ENCODE measurements around the gene EIF4E1B.

Gene EIF4E1B

DNA sequence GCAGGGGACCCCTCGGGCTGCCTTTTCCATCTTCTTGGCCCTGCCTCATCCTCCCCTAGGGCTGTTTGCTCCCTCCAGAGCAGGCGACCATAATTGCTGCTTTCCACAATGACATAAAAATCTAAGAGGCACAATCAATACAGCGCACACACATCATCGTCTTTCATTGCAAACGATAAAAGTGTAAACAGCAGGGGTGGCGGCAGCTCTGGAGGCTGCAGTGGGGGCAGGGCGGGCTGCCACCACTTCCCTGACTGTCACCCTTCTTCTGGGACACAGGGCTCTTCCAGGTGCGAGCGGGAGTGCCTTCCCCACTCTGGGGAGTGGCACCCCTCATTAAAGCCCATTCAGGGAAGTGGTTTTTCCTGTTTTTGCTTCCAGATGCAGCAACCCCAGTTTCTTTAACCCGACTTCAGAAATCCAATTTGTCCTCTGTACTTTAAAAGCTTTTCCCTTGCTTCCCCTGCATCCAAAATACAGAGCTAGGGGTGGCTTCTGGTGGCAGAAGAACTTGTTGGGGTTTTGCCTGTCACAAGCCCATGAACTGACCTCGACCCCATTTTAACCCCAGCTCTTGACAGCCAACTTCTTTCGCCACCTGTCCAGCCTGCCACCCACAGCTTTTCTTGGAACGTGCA lies 62.5 kb downstream of the EIF4E1B start:
- no peak overlapping the region for H3K4me3 ChIP-seq (ENCODE audit: low read depth, low read length)
- in situ Hi-C loops (cut with HindIII; ENCODE audit: low pct_ligation_motif_present, low sequenced_read_pairs), result no loop called here
- TF ChIP-seq, protein P1, sequence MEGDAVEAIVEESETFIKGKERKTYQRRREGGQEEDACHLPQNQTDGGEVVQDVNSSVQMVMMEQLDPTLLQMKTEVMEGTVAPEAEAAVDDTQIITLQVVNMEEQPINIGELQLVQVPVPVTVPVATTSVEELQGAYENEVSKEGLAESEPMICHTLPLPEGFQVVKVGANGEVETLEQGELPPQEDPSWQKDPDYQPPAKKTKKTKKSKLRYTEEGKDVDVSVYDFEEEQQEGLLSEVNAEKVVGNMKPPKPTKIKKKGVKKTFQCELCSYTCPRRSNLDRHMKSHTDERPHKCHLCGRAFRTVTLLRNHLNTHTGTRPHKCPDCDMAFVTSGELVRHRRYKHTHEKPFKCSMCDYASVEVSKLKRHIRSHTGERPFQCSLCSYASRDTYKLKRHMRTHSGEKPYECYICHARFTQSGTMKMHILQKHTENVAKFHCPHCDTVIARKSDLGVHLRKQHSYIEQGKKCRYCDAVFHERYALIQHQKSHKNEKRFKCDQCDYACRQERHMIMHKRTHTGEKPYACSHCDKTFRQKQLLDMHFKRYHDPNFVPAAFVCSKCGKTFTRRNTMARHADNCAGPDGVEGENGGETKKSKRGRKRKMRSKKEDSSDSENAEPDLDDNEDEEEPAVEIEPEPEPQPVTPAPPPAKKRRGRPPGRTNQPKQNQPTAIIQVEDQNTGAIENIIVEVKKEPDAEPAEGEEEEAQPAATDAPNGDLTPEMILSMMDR (IDR thresholded peaks at IDR 0.05; ENCODE audit: low read depth, low read length, missing control alignments), result no peak
- no peak for DNase-seq
- H3K27ac ChIP-seq, result no peak overlapping the region
- peaks cover 51% of the 10 kb centered on the region for H3K27me3 ChIP-seq (replicated peaks)
- no peaks in the 10 kb centered on the region for H3K36me3 ChIP-seq (replicated peaks)

DNA sequence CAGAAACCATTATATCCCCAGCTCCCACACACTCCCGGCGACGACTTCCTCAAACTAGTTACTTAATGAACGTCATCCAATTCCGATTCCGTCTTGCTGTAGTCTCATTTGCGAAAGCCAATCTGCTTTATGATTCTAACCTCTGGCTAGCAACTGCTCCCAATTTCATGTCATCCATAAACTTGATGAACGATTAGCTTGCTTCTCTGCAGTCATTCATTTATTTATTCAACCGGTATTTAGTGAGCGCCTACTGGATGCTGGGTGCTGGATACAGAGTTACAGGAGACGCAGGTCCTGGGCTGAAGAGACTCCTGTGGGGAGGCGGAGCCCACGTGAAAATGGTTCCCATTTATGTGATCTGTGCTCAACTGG lies 63.0 kb downstream of the EIF4E1B start:
- TF ChIP-seq, protein P1 (IDR thresholded peaks at IDR 0.05; ENCODE audit: low read depth, low read length, missing control alignments), result no peak
- no peak overlapping the region for H3K4me3 ChIP-seq (ENCODE audit: low read depth, low read length)
- no peaks in the 10 kb centered on the region for H3K36me3 ChIP-seq (replicated peaks)
- H3K27ac ChIP-seq, result no peak overlapping the region
- in situ Hi-C loops (cut with HindIII; ENCODE audit: low pct_ligation_motif_present, low sequenced_read_pairs), result no loop called here
- DNase-seq, result no peak
- H3K27me3 ChIP-seq (replicated peaks), result peaks cover 56% of the 10 kb centered on the region

DNA sequence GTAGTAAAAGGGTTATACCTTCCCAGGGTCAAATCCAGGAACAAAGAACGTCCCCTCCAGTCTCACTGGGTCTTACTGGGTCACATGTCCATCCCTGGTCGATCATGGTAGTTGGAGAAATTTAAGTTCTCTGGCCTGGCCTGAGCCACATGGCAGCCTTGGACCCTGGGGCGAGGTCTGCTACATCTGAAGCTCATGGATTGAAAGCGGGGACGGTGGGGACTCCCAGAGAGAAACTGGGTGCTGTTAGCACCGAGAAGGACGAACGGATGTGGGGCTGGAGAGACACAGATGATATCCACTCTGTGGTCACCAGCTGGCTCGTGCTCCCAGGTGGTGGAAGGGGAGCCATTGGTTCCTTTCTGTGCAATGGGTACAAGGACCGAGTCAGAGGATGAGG lies 63.7 kb downstream of the EIF4E1B start:
- Histone ChIP-seq H3K27me3 (replicated peaks) (peaks cover 60% of the 10 kb centered on the region), H3K36me3 (replicated peaks) (no peaks in the 10 kb centered on the region), H3K27ac (no peak overlapping the region), H3K4me3 (ENCODE audit: low read depth, low read length) (no peak overlapping the region)
- TF ChIP-seq, protein P1 (IDR thresholded peaks at IDR 0.05; ENCODE audit: low read depth, low read length, missing control alignments), result no peak
- in situ Hi-C loops (cut with HindIII; ENCODE audit: low pct_ligation_motif_present, low sequenced_read_pairs), result no loop called here
- DNase-seq, result no peak

DNA sequence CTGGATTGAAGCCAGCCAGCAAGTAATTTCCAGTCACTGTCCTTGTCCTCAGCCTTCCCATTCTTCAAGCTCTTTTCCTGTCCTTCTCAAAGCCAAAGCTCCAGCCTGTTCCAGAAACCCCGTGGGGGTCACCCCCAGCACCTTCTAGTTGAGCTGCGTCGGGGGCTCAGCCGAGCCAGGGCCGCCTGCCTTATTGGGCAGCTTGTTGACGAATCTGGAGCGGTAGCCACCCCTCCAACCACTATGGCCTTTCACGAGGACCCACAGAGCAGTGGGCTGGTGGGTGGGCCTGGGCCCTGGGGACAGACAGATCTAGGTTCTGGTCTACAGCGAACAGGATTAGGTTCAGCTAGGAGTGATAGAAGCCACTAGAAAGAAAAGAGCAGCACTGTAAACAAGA lies 64.2 kb downstream of the EIF4E1B start:
- H3K27ac ChIP-seq, result no peak overlapping the region
- H3K36me3 ChIP-seq (replicated peaks), result no peaks in the 10 kb centered on the region
- no peak for DNase-seq
- H3K27me3 ChIP-seq (replicated peaks), result peaks cover 60% of the 10 kb centered on the region
- TF ChIP-seq, protein P1 (IDR thresholded peaks at IDR 0.05; ENCODE audit: low read depth, low read length, missing control alignments), result no peak
- no peak overlapping the region for H3K4me3 ChIP-seq (ENCODE audit: low read depth, low read length)
- in situ Hi-C loops (cut with HindIII; ENCODE audit: low pct_ligation_motif_present, low sequenced_read_pairs), result no loop called here

DNA sequence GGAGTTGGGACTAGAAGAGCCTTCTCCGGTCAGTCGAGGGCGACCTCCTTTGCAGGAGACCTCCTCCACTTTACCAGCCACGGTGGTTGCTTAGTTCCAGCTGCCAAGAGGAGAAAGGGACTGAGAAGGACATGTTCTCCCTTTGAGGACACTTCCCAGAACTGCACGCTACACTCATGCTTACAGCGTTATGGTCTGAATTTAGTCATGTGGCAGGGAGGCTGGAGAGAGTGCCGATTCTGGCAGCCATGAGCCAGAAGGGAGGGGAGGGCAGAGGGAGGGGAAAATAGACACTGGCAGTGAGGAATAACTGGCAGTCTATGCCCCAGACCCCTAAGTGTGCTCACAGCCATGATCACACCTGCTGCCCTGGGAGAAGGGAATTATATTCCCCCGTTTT lies 64.6 kb downstream of the EIF4E1B start:
- H3K27me3 ChIP-seq (replicated peaks), result peaks cover 60% of the 10 kb centered on the region
- no peak for DNase-seq
- in situ Hi-C loops (cut with HindIII; ENCODE audit: low pct_ligation_motif_present, low sequenced_read_pairs), result no loop called here

More for the DNA sequence above, 64.6 kb downstream of the EIF4E1B start:
- H3K36me3 ChIP-seq (replicated peaks), result no peaks in the 10 kb centered on the region
- no peak overlapping the region for H3K27ac ChIP-seq
- TF ChIP-seq, protein P1 (IDR thresholded peaks at IDR 0.05; ENCODE audit: low read depth, low read length, missing control alignments), result no peak
- H3K4me3 ChIP-seq (ENCODE audit: low read depth, low read length), result no peak overlapping the region
